ENCODE data around the gene MYO3B. TPM values are rescaled to one million over a fixed set of nuclear protein-coding genes. Genes with fewer than 3 reads are reported as not detected.
"Not testable (repeated sequence)": the region's sequence is repeated elsewhere in the genome, so short reads cannot be mapped to it uniquely, and the experiment has no call there.

Gene MYO3B
- polyA plus RNA-seq, 1 experiment: 0.10 TPM

DNA sequence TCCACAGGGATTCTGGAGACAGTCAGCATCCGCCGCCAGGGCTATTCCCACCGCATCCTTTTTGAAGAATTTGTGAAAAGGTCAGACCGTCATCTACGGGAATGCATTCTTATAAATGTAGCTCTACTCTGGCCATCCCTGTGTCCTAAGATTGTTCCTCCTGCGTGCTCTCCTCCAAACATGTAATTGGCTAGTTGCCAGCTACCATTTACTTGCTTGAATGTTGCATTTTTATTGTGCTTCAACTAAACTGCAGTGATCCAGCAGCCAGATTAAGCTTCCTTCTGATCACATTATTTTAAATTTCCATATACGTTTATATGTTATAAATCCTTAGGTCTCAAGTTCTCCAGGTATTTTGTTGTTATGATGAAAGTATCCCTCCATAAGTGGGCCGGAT, 288.7 kb downstream of the MYO3B start:
- Histone ChIP-seq H3K27me3 (ENCODE audit: control insufficient read depth, insufficient read depth, low read length) (no peaks in the 10 kb centered on the region), H3K4me3 (ENCODE audit: low read depth, low read length) (no peak overlapping the region), H3K27ac (ENCODE audit: low read depth, low read length) (no peak overlapping the region), H3K9me3 (ENCODE audit: control insufficient read depth, insufficient read depth, low read length) (no peaks in the 10 kb centered on the region)
- TF ChIP-seq CTCF (IDR thresholded peaks at IDR 0.05; ENCODE audit: low read depth, low read length): no peak
- DNase-seq (ENCODE audit: low read depth, low spot score): no peak
- ChIA-PET POLR2A (no interaction called here), CTCF (no interaction called here)

DNA sequence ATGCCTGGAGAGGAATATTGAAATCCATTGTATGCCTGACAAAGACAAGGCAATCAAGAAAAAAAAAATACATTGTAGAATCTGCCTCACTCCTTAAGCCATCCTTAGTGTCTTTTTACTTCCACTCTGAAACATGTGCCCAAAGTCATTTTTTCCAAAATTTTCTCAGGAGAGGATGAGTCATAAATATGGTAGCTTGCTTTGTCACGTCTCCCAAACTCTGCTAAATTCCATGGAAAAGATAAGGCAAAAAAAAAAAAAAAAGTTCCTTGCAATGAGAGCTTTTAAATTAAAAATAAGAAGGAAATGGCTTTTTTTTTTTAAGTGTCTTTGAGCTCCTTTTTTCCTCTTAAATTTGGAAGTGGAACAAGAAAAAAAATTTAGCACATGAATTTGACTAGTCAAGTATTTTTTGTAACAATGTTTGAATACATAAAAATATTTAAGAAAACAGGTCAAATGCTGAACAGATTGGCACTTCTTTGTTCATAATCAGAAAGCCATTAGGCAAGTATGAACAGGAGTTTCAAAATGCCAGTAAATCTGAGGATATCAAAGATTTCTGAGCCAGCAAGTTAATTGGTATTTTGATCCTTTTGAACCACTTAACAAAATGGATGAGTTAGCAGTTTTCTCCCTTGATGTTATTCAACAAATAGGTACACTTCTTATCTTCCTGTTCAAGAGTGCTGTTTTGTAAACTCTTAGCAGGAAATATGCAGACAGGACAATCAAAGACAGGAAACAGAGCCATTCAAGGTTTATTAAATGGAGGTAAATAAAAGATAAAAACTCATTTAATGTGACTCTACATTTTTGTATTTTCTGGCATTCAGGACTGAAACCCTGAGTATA, 289.8 kb downstream of the MYO3B start:
- Histone ChIP-seq H3K9me3 (ENCODE audit: control insufficient read depth, insufficient read depth, low read length) (no peaks in the 10 kb centered on the region), H3K27ac (ENCODE audit: low read depth, low read length) (no peak overlapping the region), H3K4me3 (ENCODE audit: low read depth, low read length) (no peak overlapping the region), H3K27me3 (ENCODE audit: control insufficient read depth, insufficient read depth, low read length) (no peaks in the 10 kb centered on the region)
- TF ChIP-seq CTCF (IDR thresholded peaks at IDR 0.05; ENCODE audit: low read depth, low read length): no peak
- no peak for DNase-seq (ENCODE audit: low read depth, low spot score)
- CTCF ChIA-PET: no interaction called here
- POLR2A ChIA-PET: no interaction called here

- Histone ChIP-seq H3K4me3 (ENCODE audit: low read depth, low read length) (no peak overlapping the region), H3K27ac (ENCODE audit: low read depth, low read length) (no peak overlapping the region), H3K9me3 (ENCODE audit: control insufficient read depth, insufficient read depth, low read length) (no peaks in the 10 kb centered on the region), H3K27me3 (ENCODE audit: control insufficient read depth, insufficient read depth, low read length) (no peaks in the 10 kb centered on the region)
- no peak for DNase-seq (ENCODE audit: low read depth, low spot score)
- ChIA-PET CTCF (no interaction called here), POLR2A (no interaction called here)
- TF ChIP-seq CTCF (IDR thresholded peaks at IDR 0.05; ENCODE audit: low read depth, low read length): no peak
Measured at GRCh38 chr2:170468557-170468956, 290.6 kb downstream of the MYO3B start.

DNA sequence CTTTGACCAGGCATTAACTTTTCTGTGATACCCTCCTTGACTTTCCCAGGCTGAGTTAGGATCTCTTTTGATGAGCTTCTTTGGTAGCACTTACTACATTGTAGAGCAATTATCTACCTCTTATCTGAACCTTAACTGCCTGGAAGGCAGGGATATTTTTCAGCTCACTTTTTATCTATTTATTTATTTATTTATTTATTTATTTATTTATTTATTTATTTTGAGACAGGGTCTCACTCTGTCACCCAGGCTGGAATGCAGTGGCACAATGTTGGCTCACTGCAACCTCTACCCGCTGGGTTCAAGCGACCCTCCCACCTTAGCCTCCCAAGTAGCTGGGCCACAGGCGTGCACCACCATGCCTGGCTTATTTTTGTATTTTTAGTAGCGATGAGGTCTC, 294.6 kb downstream of the MYO3B start:
- DNase-seq (ENCODE audit: low read depth, low spot score); H3K27me3 ChIP-seq (ENCODE audit: control insufficient read depth, insufficient read depth, low read length); H3K4me3 ChIP-seq (ENCODE audit: low read depth, low read length); POLR2A ChIA-PET; CTCF ChIA-PET; H3K27ac ChIP-seq (ENCODE audit: low read depth, low read length); H3K9me3 ChIP-seq (ENCODE audit: control insufficient read depth, insufficient read depth, low read length): not testable (repeated sequence)

DNA sequence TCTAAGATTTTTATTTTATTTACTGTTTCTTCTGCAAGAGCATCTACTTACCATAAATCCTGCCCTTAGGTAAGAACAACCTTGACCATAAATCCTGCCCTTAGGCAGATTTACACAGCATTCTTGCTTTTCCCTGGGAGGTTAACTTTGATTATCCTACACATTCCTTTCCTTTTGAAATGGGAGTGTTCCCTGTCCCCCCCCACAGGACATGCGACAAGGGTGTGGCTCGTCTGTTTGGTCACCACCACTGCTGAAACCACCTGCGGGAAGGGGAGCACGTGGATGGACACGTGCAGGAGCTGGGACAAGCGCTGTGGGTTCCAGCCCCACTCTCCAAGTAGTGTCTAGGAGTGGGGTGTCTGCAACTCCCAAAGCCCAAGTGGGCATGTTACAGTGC, 297.9 kb downstream of the MYO3B start:
- H3K27me3 ChIP-seq (ENCODE audit: control insufficient read depth, insufficient read depth, low read length): no peaks in the 10 kb centered on the region
- TF ChIP-seq CTCF (IDR thresholded peaks at IDR 0.05; ENCODE audit: low read depth, low read length): no peak
- H3K27ac ChIP-seq (ENCODE audit: low read depth, low read length): no peak overlapping the region
- H3K4me3 ChIP-seq (ENCODE audit: low read depth, low read length): no peak overlapping the region
- ChIA-PET POLR2A (no interaction called here), CTCF (no interaction called here)
- no peak for DNase-seq (ENCODE audit: low read depth, low spot score)
- H3K9me3 ChIP-seq (ENCODE audit: control insufficient read depth, insufficient read depth, low read length): no peaks in the 10 kb centered on the region
